NCI-H2196 treated with DMSO at 0.1 percent for 48 hours (cell line): ENCODE data around the gene NBR1.
"Not testable (repeated sequence)": the region's sequence is repeated elsewhere in the genome, so short reads cannot be mapped to it uniquely, and the experiment has no call there.

Source experiments
- DNase-seq: peaks from one replicate; lab custom pipeline; 2025; ENCODE audit not compliant: unreplicated experiment; lab: John Stamatoyannopoulos, UW

The NBR1 gene

GRCh38 chr17:43213545-43213944, 42.5 kb downstream of the NBR1 start:
- DNase-seq: no peak

GRCh38 chr17:43215341-43215740, 44.3 kb downstream of the NBR1 start:
- no peak for DNase-seq

- no peak for DNase-seq
Measured at GRCh38 chr17:43216369-43216761, 45.4 kb downstream of the NBR1 start.

- no peak for DNase-seq
Measured at GRCh38 chr17:43216762-43217613, 46.0 kb downstream of the NBR1 start.

- DNase-seq: no peak
Measured at GRCh38 chr17:43217614-43218087, 46.6 kb downstream of the NBR1 start.

GRCh38 chr17:43219001-43219400, 48.0 kb downstream of the NBR1 start:
- DNase-seq: no peak

GRCh38 chr17:43219746-43220380, 48.8 kb downstream of the NBR1 start:
- no peak for DNase-seq

GRCh38 chr17:43220511-43221125, 49.6 kb downstream of the NBR1 start:
- DNase-seq: no peak

GRCh38 chr17:43224146-43224705, 53.2 kb downstream of the NBR1 start:
- DNase-seq: no peak

- DNase-seq: no peak
Measured at GRCh38 chr17:43226393-43226792, 55.4 kb downstream of the NBR1 start.

GRCh38 chr17:43228020-43228782, 57.2 kb downstream of the NBR1 start, which contains the start of gene CCDC200:
Gene CCDC200 (minus strand): TSS chr17:43228623. CDS start chr17:43228554, 69 bp downstream.
- DNase-seq: not testable (repeated sequence)

- not testable (repeated sequence) for DNase-seq
Measured at GRCh38 chr17:43231205-43232020, 60.4 kb downstream of the NBR1 start.

GRCh38 chr17:43232021-43232699, 61.1 kb downstream of the NBR1 start:
- not testable (repeated sequence) for DNase-seq

- not testable (repeated sequence) for DNase-seq
Measured at GRCh38 chr17:43233263-43233662, 62.2 kb downstream of the NBR1 start.

GRCh38 chr17:43233877-43234276, 62.9 kb downstream of the NBR1 start, which contains the start of gene RNU2-1:
Gene RNU2-1 (minus strand): TSS chr17:43233977.
- not testable (repeated sequence) for DNase-seq

- not testable (repeated sequence) for DNase-seq
Measured at GRCh38 chr17:43239597-43239996, 68.6 kb downstream of the NBR1 start.

- not testable (repeated sequence) for DNase-seq
Measured at GRCh38 chr17:43240596-43241352, 69.8 kb downstream of the NBR1 start.

GRCh38 chr17:43246456-43246855, 75.4 kb downstream of the NBR1 start:
- DNase-seq: not testable (repeated sequence)
